Lower leg skin (tissue), 3 donors: Measurements from ENCODE around the gene HGFAC.

ENCODE experiments used
- POLR2A ChIP-seq, 2 donors: fragments of 450-650 bp; IDR thresholded peaks; one replicate each; pipeline ENCODE4 v1.6.1; 2016 to 2017; ENCODE audit warnings: antibody characterized with exemption in 2 of 2, mild to moderate bottlenecking in 1 of 2, moderate library complexity in 1 of 2
- TF ChIP-seq, protein P1 (sequence below), 3 donors: fragments of 450-650 bp; IDR thresholded peaks; one replicate each; pipeline ENCODE4 v1.5.1; 2016; ENCODE audit warnings: antibody characterized with exemption in 3 of 3, mild to moderate bottlenecking in 3 of 3, moderate library complexity in 2 of 3

DNA sequence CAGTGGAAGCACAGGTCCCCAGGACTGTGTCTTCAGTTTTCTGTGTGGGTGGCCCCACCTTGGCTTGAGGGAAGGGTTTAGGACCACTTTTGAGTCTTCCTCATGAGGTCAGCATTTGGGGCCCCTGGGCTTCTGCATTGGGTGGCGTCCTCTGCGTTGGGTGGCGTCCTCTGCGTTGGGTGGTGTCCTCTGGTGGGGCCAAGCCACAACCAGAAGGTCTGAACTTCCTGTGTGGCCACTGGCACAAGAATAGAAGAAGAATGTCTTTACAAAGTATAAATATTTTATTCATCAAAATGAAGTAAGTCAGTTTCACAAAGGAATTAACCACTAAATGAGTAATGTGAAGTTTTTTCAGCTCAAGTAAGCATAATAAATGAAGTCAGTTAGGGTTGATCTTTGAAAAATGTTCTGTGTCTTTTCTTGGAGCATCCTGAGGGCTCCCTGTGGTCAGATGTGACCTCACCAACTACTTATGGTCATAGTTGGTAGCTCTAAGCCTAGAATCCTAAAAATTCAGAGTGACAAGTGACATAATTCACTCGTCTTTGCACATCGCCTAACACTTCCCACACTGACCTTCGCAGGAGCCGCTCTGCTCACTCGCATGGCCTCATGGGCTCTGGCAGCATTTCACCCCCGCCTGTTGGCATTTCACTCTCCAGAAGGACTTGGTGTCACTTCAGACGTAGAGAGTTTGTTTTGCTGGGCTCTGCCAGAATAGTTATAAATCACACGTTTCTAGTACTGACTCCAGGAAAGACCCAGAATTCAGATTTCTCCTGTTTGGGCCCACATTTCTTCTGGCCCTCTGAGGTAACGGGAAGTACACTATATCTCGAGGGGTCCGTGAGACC lies 39.0 kb upstream of the HGFAC start:
- no peak for TF ChIP-seq POLR2A (IDR thresholded peaks at IDR 0.05)
- TF ChIP-seq, protein P1, sequence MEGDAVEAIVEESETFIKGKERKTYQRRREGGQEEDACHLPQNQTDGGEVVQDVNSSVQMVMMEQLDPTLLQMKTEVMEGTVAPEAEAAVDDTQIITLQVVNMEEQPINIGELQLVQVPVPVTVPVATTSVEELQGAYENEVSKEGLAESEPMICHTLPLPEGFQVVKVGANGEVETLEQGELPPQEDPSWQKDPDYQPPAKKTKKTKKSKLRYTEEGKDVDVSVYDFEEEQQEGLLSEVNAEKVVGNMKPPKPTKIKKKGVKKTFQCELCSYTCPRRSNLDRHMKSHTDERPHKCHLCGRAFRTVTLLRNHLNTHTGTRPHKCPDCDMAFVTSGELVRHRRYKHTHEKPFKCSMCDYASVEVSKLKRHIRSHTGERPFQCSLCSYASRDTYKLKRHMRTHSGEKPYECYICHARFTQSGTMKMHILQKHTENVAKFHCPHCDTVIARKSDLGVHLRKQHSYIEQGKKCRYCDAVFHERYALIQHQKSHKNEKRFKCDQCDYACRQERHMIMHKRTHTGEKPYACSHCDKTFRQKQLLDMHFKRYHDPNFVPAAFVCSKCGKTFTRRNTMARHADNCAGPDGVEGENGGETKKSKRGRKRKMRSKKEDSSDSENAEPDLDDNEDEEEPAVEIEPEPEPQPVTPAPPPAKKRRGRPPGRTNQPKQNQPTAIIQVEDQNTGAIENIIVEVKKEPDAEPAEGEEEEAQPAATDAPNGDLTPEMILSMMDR (IDR thresholded peaks at IDR 0.05), result no peak
